DOHH2 (cell line): Measurements from ENCODE around the gene ATP4A.

Source experiments
- EZH2phosphoT487 ChIP-seq: fragments of 200-600 bp; sonication (generic); IDR thresholded peaks from 2 replicates; pipeline ENCODE4 v1.6.1; 2017; ENCODE audit warnings: borderline replicate concordance, mild to moderate bottlenecking, antibody characterized with exemption, low read length, moderate library complexity, mixed read lengths
- TF ChIP-seq, protein P1 (sequence below): fragments of 200-600 bp; sonication (generic); IDR thresholded peaks from one replicate; pipeline ENCODE4 v1.5.1; 2014; ENCODE audit warnings: antibody characterized with exemption, mild to moderate bottlenecking, low read depth, low read length; ENCODE audit not compliant: poor library complexity, severe bottlenecking

- TF ChIP-seq, protein P1, sequence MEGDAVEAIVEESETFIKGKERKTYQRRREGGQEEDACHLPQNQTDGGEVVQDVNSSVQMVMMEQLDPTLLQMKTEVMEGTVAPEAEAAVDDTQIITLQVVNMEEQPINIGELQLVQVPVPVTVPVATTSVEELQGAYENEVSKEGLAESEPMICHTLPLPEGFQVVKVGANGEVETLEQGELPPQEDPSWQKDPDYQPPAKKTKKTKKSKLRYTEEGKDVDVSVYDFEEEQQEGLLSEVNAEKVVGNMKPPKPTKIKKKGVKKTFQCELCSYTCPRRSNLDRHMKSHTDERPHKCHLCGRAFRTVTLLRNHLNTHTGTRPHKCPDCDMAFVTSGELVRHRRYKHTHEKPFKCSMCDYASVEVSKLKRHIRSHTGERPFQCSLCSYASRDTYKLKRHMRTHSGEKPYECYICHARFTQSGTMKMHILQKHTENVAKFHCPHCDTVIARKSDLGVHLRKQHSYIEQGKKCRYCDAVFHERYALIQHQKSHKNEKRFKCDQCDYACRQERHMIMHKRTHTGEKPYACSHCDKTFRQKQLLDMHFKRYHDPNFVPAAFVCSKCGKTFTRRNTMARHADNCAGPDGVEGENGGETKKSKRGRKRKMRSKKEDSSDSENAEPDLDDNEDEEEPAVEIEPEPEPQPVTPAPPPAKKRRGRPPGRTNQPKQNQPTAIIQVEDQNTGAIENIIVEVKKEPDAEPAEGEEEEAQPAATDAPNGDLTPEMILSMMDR = no peak
- no peak for TF ChIP-seq EZH2phosphoT487
Measured at GRCh38 chr19:35577918-35578317, 14.5 kb upstream of the ATP4A start.
